ENCODE results near the gene PDSS2. TPM values are rescaled to one million over a fixed set of nuclear protein-coding genes. Genes with fewer than 3 reads are reported as not detected.
"Not testable (repeated sequence)": the region's sequence is repeated elsewhere in the genome, so short reads cannot be mapped to it uniquely, and the experiment has no call there.

Gene PDSS2
- total RNA-seq, 1 donor from 2014 or later, result 13.0 TPM

GRCh38 chr6:107489636-107490565, 30.5 kb upstream of the PDSS2 start, which contains the start of gene SOBP:
TSS of gene SOBP (plus strand) at chr6:107490117. CDS start at chr6:107490617, 500 bp downstream.
- DNase-seq (ENCODE audit: low spot score), result peak; percentile 20
- Mint-ChIP-seq H3K4me3 (ENCODE audit: low read depth) (peak within 1 kb of the TSS; percentile 88), H3K4me1 (ENCODE audit: low read depth) (peaks cover 20% of the 10 kb centered on the region), H3K27me3 (ENCODE audit: low read depth) (peaks cover 45% of the 10 kb centered on the region), H3K36me3 (ENCODE audit: low read depth) (no peaks in the 10 kb centered on the region), H3K27ac (no peak within 1 kb of the TSS), H3K9me3 (no peaks in the 10 kb centered on the region)
- intact Hi-C loops (cut with micrococcal nuclease), result loop anchor here (2.0 to 10.0 kb wide), 6 partner anchors 31 to 672 kb away; partner anchors contain the start of genes BEND3 and PDSS2

- Mint-ChIP-seq H3K4me3 (ENCODE audit: low read depth) (peak overlapping the region; percentile 88), H3K27ac (no peak overlapping the region), H3K27me3 (ENCODE audit: low read depth) (peaks cover 47% of the 10 kb centered on the region), H3K4me1 (ENCODE audit: low read depth) (peaks cover 20% of the 10 kb centered on the region), H3K36me3 (ENCODE audit: low read depth) (no peaks in the 10 kb centered on the region), H3K9me3 (no peaks in the 10 kb centered on the region)
- intact Hi-C loops (cut with micrococcal nuclease), result loop anchor here (2.0 to 10.0 kb wide), 3 partner anchors 30 to 374 kb away; partner anchors contain the start of genes BEND3 and PDSS2
- no peak for DNase-seq (ENCODE audit: low spot score)
Observed at GRCh38 chr6:107488875-107489635, 29.7 kb upstream of the PDSS2 start.

- no peak overlapping the region for H3K27ac Mint-ChIP-seq
- no peaks in the 10 kb centered on the region for H3K36me3 Mint-ChIP-seq (ENCODE audit: low read depth)
- no peaks in the 10 kb centered on the region for H3K9me3 Mint-ChIP-seq
Observed at GRCh38 chr6:107488174-107488874, 29.0 kb upstream of the PDSS2 start.

GRCh38 chr6:107485157-107485556, 25.8 kb upstream of the PDSS2 start:
- Mint-ChIP-seq H3K36me3 (ENCODE audit: low read depth) (no peaks in the 10 kb centered on the region), H3K27me3 (ENCODE audit: low read depth) (peaks cover 62% of the 10 kb centered on the region), H3K9me3 (no peaks in the 10 kb centered on the region), H3K4me3 (ENCODE audit: low read depth) (no peak overlapping the region), H3K4me1 (ENCODE audit: low read depth) (peaks cover 12% of the 10 kb centered on the region), H3K27ac (no peak overlapping the region)
- intact Hi-C loops (cut with micrococcal nuclease), result loop anchor here (10.0 kb wide), 2 partner anchors 170 to 370 kb away; partner anchors contain the start of gene BEND3
- DNase-seq (ENCODE audit: low spot score), result no peak

More at GRCh38 chr6:107488174-107488874, 29.0 kb upstream of the PDSS2 start:
- Mint-ChIP-seq H3K4me1 (ENCODE audit: low read depth) (peaks cover 20% of the 10 kb centered on the region), H3K4me3 (ENCODE audit: low read depth) (peak overlapping the region; percentile 88), H3K27me3 (ENCODE audit: low read depth) (peaks cover 52% of the 10 kb centered on the region)
- no peak for DNase-seq (ENCODE audit: low spot score)
- intact Hi-C loops (cut with micrococcal nuclease), result loop anchor here (2.0 to 10.0 kb wide), 3 partner anchors 30 to 374 kb away; partner anchors contain the start of genes BEND3 and PDSS2

GRCh38 chr6:107479089-107479690, 19.8 kb upstream of the PDSS2 start:
- Mint-ChIP-seq H3K9me3 (no peaks in the 10 kb centered on the region), H3K27me3 (ENCODE audit: low read depth) (peaks cover 38% of the 10 kb centered on the region), H3K27ac (no peak overlapping the region), H3K4me3 (ENCODE audit: low read depth) (no peak overlapping the region), H3K4me1 (ENCODE audit: low read depth) (no peaks in the 10 kb centered on the region), H3K36me3 (ENCODE audit: low read depth) (no peaks in the 10 kb centered on the region)
- intact Hi-C loops (cut with micrococcal nuclease), result no loop called here
- no peak for DNase-seq (ENCODE audit: low spot score)

GRCh38 chr6:107475826-107476225, 16.5 kb upstream of the PDSS2 start:
- intact Hi-C loops (cut with micrococcal nuclease); H3K4me1 Mint-ChIP-seq (ENCODE audit: low read depth); H3K36me3 Mint-ChIP-seq (ENCODE audit: low read depth); H3K27ac Mint-ChIP-seq; H3K9me3 Mint-ChIP-seq; H3K4me3 Mint-ChIP-seq (ENCODE audit: low read depth); DNase-seq (ENCODE audit: low spot score): not testable (repeated sequence)
- peaks cover 32% of the 10 kb centered on the region for H3K27me3 Mint-ChIP-seq (ENCODE audit: low read depth)

GRCh38 chr6:107475360-107475759, 16.0 kb upstream of the PDSS2 start:
- peaks cover 28% of the 10 kb centered on the region for H3K27me3 Mint-ChIP-seq (ENCODE audit: low read depth)
- H3K27ac Mint-ChIP-seq; H3K4me1 Mint-ChIP-seq (ENCODE audit: low read depth); H3K36me3 Mint-ChIP-seq (ENCODE audit: low read depth); H3K9me3 Mint-ChIP-seq; H3K4me3 Mint-ChIP-seq (ENCODE audit: low read depth); intact Hi-C loops (cut with micrococcal nuclease); DNase-seq (ENCODE audit: low spot score): not testable (repeated sequence)

GRCh38 chr6:107473660-107474059, 14.3 kb upstream of the PDSS2 start:
- intact Hi-C loops (cut with micrococcal nuclease), result no loop called here
- Mint-ChIP-seq H3K36me3 (ENCODE audit: low read depth) (no peaks in the 10 kb centered on the region), H3K27ac (no peak overlapping the region), H3K9me3 (no peaks in the 10 kb centered on the region), H3K27me3 (ENCODE audit: low read depth) (peaks cover 25% of the 10 kb centered on the region), H3K4me1 (ENCODE audit: low read depth) (no peaks in the 10 kb centered on the region), H3K4me3 (ENCODE audit: low read depth) (no peak overlapping the region)
- DNase-seq (ENCODE audit: low spot score), result no peak

- DNase-seq (ENCODE audit: low spot score), result no peak
- H3K9me3 Mint-ChIP-seq, result no peaks in the 10 kb centered on the region
Observed at GRCh38 chr6:107470364-107470763, 11.0 kb upstream of the PDSS2 start.

GRCh38 chr6:107466062-107466461, 6.7 kb upstream of the PDSS2 start:
- DNase-seq (ENCODE audit: low spot score), result no peak
- H3K36me3 Mint-ChIP-seq (ENCODE audit: low read depth), result no peaks in the 10 kb centered on the region
- H3K27me3 Mint-ChIP-seq (ENCODE audit: low read depth), result peaks cover 24% of the 10 kb centered on the region
- intact Hi-C loops (cut with micrococcal nuclease), result no loop called here
- H3K27ac Mint-ChIP-seq, result no peak overlapping the region
- no peaks in the 10 kb centered on the region for H3K9me3 Mint-ChIP-seq
- no peak overlapping the region for H3K4me3 Mint-ChIP-seq (ENCODE audit: low read depth)
- H3K4me1 Mint-ChIP-seq (ENCODE audit: low read depth), result no peaks in the 10 kb centered on the region

More at GRCh38 chr6:107470364-107470763, 11.0 kb upstream of the PDSS2 start:
- Mint-ChIP-seq H3K4me3 (ENCODE audit: low read depth) (no peak overlapping the region), H3K36me3 (ENCODE audit: low read depth) (no peaks in the 10 kb centered on the region), H3K27me3 (ENCODE audit: low read depth) (peaks cover 37% of the 10 kb centered on the region), H3K27ac (no peak overlapping the region), H3K4me1 (ENCODE audit: low read depth) (no peaks in the 10 kb centered on the region)
- intact Hi-C loops (cut with micrococcal nuclease), result no loop called here

GRCh38 chr6:107460083-107460631, 793 bp upstream of the PDSS2 start:
- no peaks in the 10 kb centered on the region for H3K36me3 Mint-ChIP-seq (ENCODE audit: low read depth)
- intact Hi-C loops (cut with micrococcal nuclease), result no loop called here
- H3K27ac Mint-ChIP-seq, result peak overlapping the region; percentile 88
- H3K4me1 Mint-ChIP-seq (ENCODE audit: low read depth), result peaks cover 13% of the 10 kb centered on the region
- no peaks in the 10 kb centered on the region for H3K9me3 Mint-ChIP-seq
- peaks cover 2% of the 10 kb centered on the region for H3K27me3 Mint-ChIP-seq (ENCODE audit: low read depth)
- no peak for DNase-seq (ENCODE audit: low spot score)
- H3K4me3 Mint-ChIP-seq (ENCODE audit: low read depth), result peak overlapping the region; percentile 95

Data from activated T-helper 2 cell treated with anti-CD3 and anti-CD28 coated beads, Interferon-gamma antibody, Interleukin-2, Interleukin-4, amounts not matched to agents 10 μg/mL and 5 μg/mL and 100 μg/mL, durations not matched to agents 14 hours and 24 hours and 36 hours (primary cell).